Measurements from ENCODE around the gene NMT2.

NMT2 gene

GRCh38 chr10:15088428-15089261 is 79.8 kb downstream of the NMT2 start, which contains the start of gene ACBD7:
Gene ACBD7, minus strand, starts transcription at chr10:15088776. Its CDS starts 48 bp downstream, at chr10:15088728.
- peak; percentile 86 for DNase-seq

- peak; percentile 78 for DNase-seq
Observed at GRCh38 chr10:15084502-15084922, 84.0 kb downstream of the NMT2 start.

GRCh38 chr10:15083674-15084501 is 84.6 kb downstream of the NMT2 start:
- DNase-seq, result no peak

GRCh38 chr10:15075421-15075820 is 93.1 kb downstream of the NMT2 start:
- no peak for DNase-seq

GRCh38 chr10:15072358-15072757 is 96.1 kb downstream of the NMT2 start:
- DNase-seq, result no peak

GRCh38 chr10:15069230-15069629 is 99.3 kb downstream of the NMT2 start:
- no peak for DNase-seq

GRCh38 chr10:15068802-15069201 is 99.7 kb downstream of the NMT2 start:
- DNase-seq, result peak; percentile 24

GRCh38 chr10:15067154-15067553 is 101.3 kb downstream of the NMT2 start:
- DNase-seq, result no peak

GRCh38 chr10:15060638-15061037 is 107.9 kb downstream of the NMT2 start:
- no peak for DNase-seq

- no peak for DNase-seq
Observed at GRCh38 chr10:15059914-15060313, 108.6 kb downstream of the NMT2 start.

GRCh38 chr10:15058689-15059088 is 109.8 kb downstream of the NMT2 start:
- DNase-seq, result no peak

Data from femur (tissue), 1 donor.